HCT116 (cell line): ENCODE data around the gene GNAI1. TPM values are rescaled to one million over a fixed set of nuclear protein-coding genes. Genes with fewer than 3 reads are reported as not detected.

Source experiments
- ATAC-seq: fragments of 200-7000 bp; cut with Tn5 transposase; 2 replicates; pipeline ENCODE4 v1.9.1; 2020; ENCODE audit warnings: mild to moderate bottlenecking, moderate library complexity
- BruUV-seq: library from RNA; stranded (reverse); fragments of 400-500 nt; replicated peaks from 2 replicates; lab custom pipeline; 2021; lab: Mats Ljungman, UMichigan
- CTCF ChIA-PET: fragments of 300-600 bp; sonication (Branson Sonifier 250); formaldehyde crosslinking; loops from one replicate; lab custom pipeline; 2021; ENCODE audit warnings: antibody characterized with exemption; lab: Charles Lee
- POLR2A ChIA-PET: fragments of 300-600, 350-600 bp; sonication (Branson Sonifier 250); formaldehyde crosslinking; loops from one replicate; lab custom pipeline; 2021; ENCODE audit warnings: antibody characterized with exemption; lab: Charles Lee
- RAD21 ChIA-PET, 2 experiments: fragments of 300-600 bp; sonication (Branson Sonifier 250); formaldehyde crosslinking; loops; one replicate each; lab custom pipeline; 2023; ENCODE audit warnings: low total read pairs in 2 of 2; ENCODE audit not compliant: uncharacterized antibody in 2 of 2, unreplicated experiment in 2 of 2, low non-redundant PET in 1 of 2; lab: Charles Lee
- DNase-seq: peaks from one replicate; pipeline ENCODE4 v3.0.0-alpha.2; 2010; ENCODE audit warnings: low read depth, low spot score
- H2AFZ ChIP-seq: fragments of 200-600 bp; shearing (Covaris generic), sonication (generic); 2 replicates; pipeline ENCODE4 v1.6.1; 2017; ENCODE audit warnings: low read depth, mixed run types, mixed read lengths, antibody characterized with exemption, low read length; ENCODE audit not compliant: poor library complexity, severe bottlenecking
- H3K27ac ChIP-seq: 2 replicates; pipeline ENCODE4 v1.5.1; 2012; ENCODE audit warnings: low read depth, low read length
- H3K27me3 ChIP-seq: fragments of 200-600 bp; sonication (generic); 2 replicates; pipeline ENCODE4 v1.6.1; 2016; ENCODE audit warnings: mixed run types, low read length, mixed read lengths; ENCODE audit not compliant: insufficient read depth
- H3K36me3 ChIP-seq, 2 experiments: fragments of 200-500 bp in 1 of 2; fragments of 200-600 bp in 1 of 2; sonication (Bioruptor generic) in 1 of 2; sonication (generic) in 1 of 2; 2 replicates each; pipeline versions ENCODE4 v1.5.1 to v1.6.1; 2014 to 2016; ENCODE audit warnings: low read length in 2 of 2, inconsistent platforms in 1 of 2, mixed read lengths in 1 of 2, mixed run types in 1 of 2; ENCODE audit not compliant: insufficient read depth in 2 of 2, control insufficient read depth in 1 of 2
- H3K4me1 ChIP-seq, 2 experiments: fragments of 200-600 bp in 1 of 2; sonication (generic) in 1 of 2; 2 replicates each; pipeline versions ENCODE4 v1.5.1 to v1.6.1; 2012 to 2017; ENCODE audit warnings: low read length in 2 of 2, inconsistent platforms in 1 of 2, mild to moderate bottlenecking in 1 of 2, mixed read lengths in 1 of 2, mixed run types in 1 of 2, moderate library complexity in 1 of 2; ENCODE audit not compliant: insufficient read depth in 2 of 2, control insufficient read depth in 1 of 2
- H3K4me2 ChIP-seq: fragments of 200-600 bp; sonication (generic); 2 replicates; pipeline ENCODE4 v1.6.1; 2017; ENCODE audit warnings: mixed run types, low read length, mixed read lengths
- H3K4me3 ChIP-seq, 2 experiments: fragments of 200-600 bp in 1 of 2; sonication (generic) in 1 of 2; replicated peaks in 1 of 2; 2 replicates each; pipeline ENCODE4 v1.5.1; 2011 to 2016; ENCODE audit warnings: low read length in 2 of 2, control low read depth in 1 of 2, low read depth in 1 of 2, mild to moderate bottlenecking in 1 of 2, mixed read lengths in 1 of 2, mixed run types in 1 of 2
- H3K79me2 ChIP-seq: fragments of 200-600 bp; sonication (generic); 2 replicates; pipeline ENCODE4 v1.6.1; 2017; ENCODE audit warnings: mild to moderate bottlenecking, mixed run types, low read length, moderate library complexity, mixed read lengths; ENCODE audit not compliant: insufficient read depth
- H3K9ac ChIP-seq: fragments of 200-600 bp; sonication (generic); 2 replicates; pipeline ENCODE4 v1.6.1; 2016; ENCODE audit warnings: low read length, mixed read lengths
- H3K9me2 ChIP-seq: fragments of 200-600 bp; sonication (generic), shearing (Covaris generic); 2 replicates; pipeline ENCODE4 v1.6.1; 2017; ENCODE audit warnings: mixed run types, mild to moderate bottlenecking, moderate library complexity; ENCODE audit not compliant: insufficient read depth
- H3K9me3 ChIP-seq, 2 experiments: fragments of 200-500 bp in 1 of 2; fragments of 200-600 bp in 1 of 2; sonication (Bioruptor generic) in 1 of 2; sonication (generic) in 1 of 2; 2 replicates each; pipeline ENCODE4 v1.6.1; 2014 to 2017; ENCODE audit warnings: low read length in 2 of 2, mixed read lengths in 2 of 2, inconsistent platforms in 1 of 2, low read depth in 1 of 2, mild to moderate bottlenecking in 1 of 2, mixed run types in 1 of 2, moderate library complexity in 1 of 2; ENCODE audit not compliant: control insufficient read depth in 1 of 2, insufficient read depth in 1 of 2
- H4K20me1 ChIP-seq: fragments of 200-600 bp; sonication (generic), shearing (Covaris generic); 2 replicates; pipeline ENCODE4 v1.6.1; 2017; ENCODE audit warnings: mixed run types, mild to moderate bottlenecking, moderate library complexity; ENCODE audit not compliant: insufficient read depth
- CEBPB ChIP-seq: IDR thresholded peaks from 2 replicates; pipeline ENCODE4 v1.6.1; 2012; ENCODE audit warnings: low read depth
- EGR1 ChIP-seq: IDR thresholded peaks from 2 replicates; pipeline ENCODE4 v1.6.1; 2012; ENCODE audit warnings: low read depth
- JUND ChIP-seq: IDR thresholded peaks from 2 replicates; pipeline ENCODE4 v1.6.1; 2012
- ZFX ChIP-seq: fragments of 450-650 bp; IDR thresholded peaks from 2 replicates; pipeline ENCODE4 v1.6.1; 2017
- ZNF274 ChIP-seq: fragments of 200-500 bp; sonication (Bioruptor generic); IDR thresholded peaks from 2 replicates; pipeline ENCODE4 v1.6.1; 2014; ENCODE audit warnings: mild to moderate bottlenecking, low read depth, low read length, inconsistent platforms
- intact Hi-C: fragments of 100-400 bp; cut with micrococcal nuclease; formaldehyde crosslinking; loops from 2 replicates; pipeline ENCODE4 v1.10.0; 2022
- total RNA-seq: library from RNA; stranded (reverse); gene quantifications from one replicate; pipeline ENCODE4 v1.2.1, GENCODE V29; 2021; ENCODE audit not compliant: unreplicated experiment
- TF ChIP-seq, protein P1 (sequence below): IDR thresholded peaks from 2 replicates; pipeline ENCODE4 v1.6.1; 2012

Gene GNAI1
- total RNA-seq, 1 experiment from 2014 or later, result 148 TPM

DNA sequence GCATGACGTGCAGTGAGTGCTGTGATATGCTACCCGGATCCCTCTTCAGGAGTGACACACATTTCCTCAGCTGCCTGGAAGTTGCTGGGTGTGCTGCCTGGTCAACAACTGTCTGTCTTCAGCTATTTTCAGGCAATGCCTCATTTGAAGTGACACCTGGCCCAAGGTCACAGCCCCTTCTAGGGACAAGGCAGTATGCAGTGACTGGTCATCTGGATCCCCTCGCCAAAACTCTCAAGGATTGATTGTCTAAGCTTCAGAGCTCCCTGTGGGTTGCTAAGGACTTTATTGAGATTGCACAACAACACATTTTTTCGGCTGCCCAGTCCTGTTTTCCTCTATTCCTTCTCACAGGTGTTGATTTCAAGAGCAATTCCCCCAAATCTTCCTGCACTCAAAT lies 108.8 kb downstream of the GNAI1 start:
- H3K9me2 ChIP-seq, result no peaks in the 10 kb centered on the region
- H2AFZ ChIP-seq, result no peak overlapping the region
- no peaks in the 10 kb centered on the region for H3K27me3 ChIP-seq
- no peak overlapping the region for H3K9ac ChIP-seq
- ChIA-PET POLR2A (no interaction called here), CTCF (no interaction called here), RAD21 (no interaction called here)
- no peak for ATAC-seq
- no peaks in the 10 kb centered on the region for H4K20me1 ChIP-seq
- no TSS peak for BruUV-seq
- H3K4me1 ChIP-seq, result no peaks in the 10 kb centered on the region
- no peaks in the 10 kb centered on the region for H3K9me3 ChIP-seq
- no peak for DNase-seq
- no peaks in the 10 kb centered on the region for H3K79me2 ChIP-seq
- intact Hi-C loops, result no loop called here
- H3K4me2 ChIP-seq, result no peak overlapping the region
- H3K36me3 ChIP-seq, result no peaks in the 10 kb centered on the region
- H3K27ac ChIP-seq, result no peak overlapping the region
- no peak overlapping the region for H3K4me3 ChIP-seq
- TF ChIP-seq CEBPB, result peak; percentile 29; the same call in 1 of the 2 replicates
- TF ChIP-seq, protein P1, sequence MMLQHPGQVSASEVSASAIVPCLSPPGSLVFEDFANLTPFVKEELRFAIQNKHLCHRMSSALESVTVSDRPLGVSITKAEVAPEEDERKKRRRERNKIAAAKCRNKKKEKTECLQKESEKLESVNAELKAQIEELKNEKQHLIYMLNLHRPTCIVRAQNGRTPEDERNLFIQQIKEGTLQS, result no peak

DNA sequence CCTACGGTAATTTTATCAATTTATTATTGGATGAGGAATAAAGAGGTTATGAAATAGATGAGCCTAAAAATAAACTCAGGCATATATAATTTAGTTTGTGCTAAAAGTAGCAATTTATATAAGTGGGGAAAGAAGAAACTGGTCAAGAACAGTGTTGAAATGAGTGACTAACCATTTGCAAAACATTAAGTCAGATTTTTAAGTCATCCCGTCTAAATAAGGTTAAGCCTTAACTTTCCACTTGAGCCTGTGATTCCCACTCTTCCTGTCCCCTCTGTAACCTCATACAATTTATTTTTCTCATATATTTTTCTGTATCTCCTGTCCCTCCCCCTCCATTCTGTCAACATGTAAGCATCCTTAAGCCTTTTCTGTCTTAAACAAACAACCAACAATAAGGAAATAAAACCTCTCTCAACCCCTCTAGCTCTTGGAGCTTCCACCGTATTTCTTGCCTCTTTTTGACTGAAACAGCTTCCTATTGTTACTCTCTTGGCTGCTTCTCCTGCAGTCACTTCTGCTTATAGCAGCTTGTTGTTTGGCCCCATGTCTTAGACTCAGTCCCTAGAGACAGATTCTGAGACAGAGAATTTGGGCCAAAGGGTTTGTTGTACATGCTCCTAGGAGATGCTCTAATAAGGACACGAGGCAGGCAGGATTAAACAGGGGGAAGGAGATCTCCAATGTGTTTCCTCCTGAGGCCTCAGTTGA lies 109.7 kb downstream of the GNAI1 start:
- TF ChIP-seq JUND (no peak), ZNF274 (no peak), ZFX (no peak), EGR1 (no peak)
- Histone ChIP-seq H3K4me3 (no peak overlapping the region), H3K4me2 (no peak overlapping the region), H3K9ac (no peak overlapping the region), H3K79me2 (no peaks in the 10 kb centered on the region), H2AFZ (no peak overlapping the region), H3K36me3 (no peaks in the 10 kb centered on the region), H3K27ac (no peak overlapping the region), H4K20me1 (no peaks in the 10 kb centered on the region), H3K9me3 (no peaks in the 10 kb centered on the region), H3K27me3 (no peaks in the 10 kb centered on the region), H3K9me2 (no peaks in the 10 kb centered on the region), H3K4me1 (no peaks in the 10 kb centered on the region)
- no peak for DNase-seq
- CTCF ChIA-PET, result no interaction called here
- ATAC-seq, result no peak
- POLR2A ChIA-PET, result no interaction called here
- RAD21 ChIA-PET, result no interaction called here
- no TSS peak for BruUV-seq
- intact Hi-C loops, result no loop called here
